ENCODE results near the gene ARMC9.

ARMC9 gene

GRCh38 chr2:231256494-231256893 is 58.1 kb downstream of the ARMC9 start (continued):
- no peak for TF ChIP-seq ZNF565 (CRISPR knock-in tag; conservative IDR thresholded peaks at IDR 0.05; ENCODE audit: low read depth)

GRCh38 chr2:231257763-231258162 is 59.3 kb downstream of the ARMC9 start:
- no peak for ATAC-seq
- TF ChIP-seq PATZ1 (CRISPR knock-in tag; IDR thresholded peaks at IDR 0.05; ENCODE audit: borderline replicate concordance): no peak
- no peak for TF ChIP-seq GLIS3 (CRISPR knock-in tag; IDR thresholded peaks at IDR 0.05)
- no peak for TF ChIP-seq TSHZ2 (CRISPR knock-in tag; IDR thresholded peaks at IDR 0.05)
- no peak for TF ChIP-seq TCF4 (CRISPR knock-in tag; IDR thresholded peaks at IDR 0.05; ENCODE audit: borderline replicate concordance)
- TF ChIP-seq CSDC2 (CRISPR knock-in tag; IDR thresholded peaks at IDR 0.05): no peak
- TF ChIP-seq OSR1 (CRISPR knock-in tag; IDR thresholded peaks at IDR 0.05): no peak

GRCh38 chr2:231258701-231259100 is 60.3 kb downstream of the ARMC9 start:
- no peak for TF ChIP-seq BACH2 (CRISPR knock-in tag; IDR thresholded peaks at IDR 0.05; ENCODE audit: borderline replicate concordance)
- no peak for TF ChIP-seq RARB (CRISPR knock-in tag; IDR thresholded peaks at IDR 0.05)
- no peak for TF ChIP-seq PATZ1 (CRISPR knock-in tag; IDR thresholded peaks at IDR 0.05; ENCODE audit: borderline replicate concordance)
- no peak for TF ChIP-seq ZNF8 (CRISPR knock-in tag; IDR thresholded peaks at IDR 0.05)
- no peak for TF ChIP-seq ZFP3 (CRISPR knock-in tag; IDR thresholded peaks at IDR 0.05)
- TF ChIP-seq CREB5 (CRISPR knock-in tag; IDR thresholded peaks at IDR 0.05; ENCODE audit: low read depth): no peak
- TF ChIP-seq PPARA (CRISPR knock-in tag; IDR thresholded peaks at IDR 0.05; ENCODE audit: borderline replicate concordance): no peak
- TF ChIP-seq ISL1 (CRISPR knock-in tag; IDR thresholded peaks at IDR 0.05): no peak
- no peak for TF ChIP-seq ARNTL (CRISPR knock-in tag; IDR thresholded peaks at IDR 0.05; ENCODE audit: borderline replicate concordance, low read depth)
- TF ChIP-seq POU6F1 (CRISPR knock-in tag; IDR thresholded peaks at IDR 0.05; ENCODE audit: borderline replicate concordance, low read depth): no peak
- no peak for TF ChIP-seq GLIS3 (CRISPR knock-in tag; IDR thresholded peaks at IDR 0.05)
- TF ChIP-seq ZNF565 (CRISPR knock-in tag; conservative IDR thresholded peaks at IDR 0.05; ENCODE audit: low read depth): no peak
- TF ChIP-seq OSR1 (CRISPR knock-in tag; IDR thresholded peaks at IDR 0.05): no peak
- no peak for TF ChIP-seq ZFP30 (CRISPR knock-in tag; IDR thresholded peaks at IDR 0.05)
- TF ChIP-seq TSHZ2 (CRISPR knock-in tag; IDR thresholded peaks at IDR 0.05): no peak
- no peak for TF ChIP-seq ESRRG (CRISPR knock-in tag; IDR thresholded peaks at IDR 0.05)
- no peak for TF ChIP-seq ZC3H10 (CRISPR knock-in tag; IDR thresholded peaks at IDR 0.05)
- TF ChIP-seq CSDC2 (CRISPR knock-in tag; IDR thresholded peaks at IDR 0.05): no peak
- no peak for TF ChIP-seq TOX (CRISPR knock-in tag; IDR thresholded peaks at IDR 0.05; ENCODE audit: borderline replicate concordance)
- TF ChIP-seq CSRNP3 (CRISPR knock-in tag; IDR thresholded peaks at IDR 0.05): no peak
- ATAC-seq: no peak
